Suprapubic skin (tissue), 4 donors: ENCODE data around the gene TOR1AIP2. TPM values are rescaled to one million over a fixed set of nuclear protein-coding genes. Genes with fewer than 3 reads are reported as not detected.

Source experiments
- DNase-seq, 2 donors: peaks; one replicate each; pipeline ENCODE4 v3.0.0-alpha.2; 2019; ENCODE audit warnings: low spot score in 2 of 2
- H3K27ac ChIP-seq: fragments of 200-600 bp; sonication (generic); one replicate; pipeline ENCODE4 v1.5.1; 2019
- H3K27me3 ChIP-seq: fragments of 200-600 bp; sonication (generic); one replicate; pipeline ENCODE4 v1.5.1; 2019
- H3K36me3 ChIP-seq: fragments of 200-600 bp; sonication (generic); one replicate; pipeline ENCODE4 v1.5.1; 2019
- H3K4me1 ChIP-seq: fragments of 200-600 bp; sonication (generic); one replicate; pipeline ENCODE4 v1.5.1; 2019
- H3K4me3 ChIP-seq: fragments of 200-600 bp; sonication (generic); one replicate; pipeline ENCODE4 v1.5.1; 2019; ENCODE audit warnings: mild to moderate bottlenecking
- H3K9me3 ChIP-seq: fragments of 200-600 bp; sonication (generic); one replicate; pipeline ENCODE4 v1.5.1; 2019
- EP300 ChIP-seq: sonication (generic); formaldehyde crosslinking; IDR thresholded peaks from one replicate; pipeline ENCODE4 v1.6.1; 2017; ENCODE audit warnings: antibody characterized with exemption
- POLR2A ChIP-seq, 2 donors: fragments of 450-650 bp; IDR thresholded peaks; one replicate each; pipeline ENCODE4 v1.6.1; 2017; ENCODE audit warnings: antibody characterized with exemption in 2 of 2, mild to moderate bottlenecking in 2 of 2, moderate library complexity in 2 of 2
- POLR2AphosphoS5 ChIP-seq, 3 donors: sonication (generic); formaldehyde crosslinking; IDR thresholded peaks; one replicate each; pipeline ENCODE4 v1.6.1; 2017; ENCODE audit warnings: antibody characterized with exemption in 3 of 3
- WGBS: methylation state at CpG from one replicate; pipeline ENCODE4 v1.1.5; 2018; 5-methylcytosine and 5-hydroxymethylcytosine counted together
- total RNA-seq, 4 donors: library from RNA; depleted of rRNA; stranded (reverse); fragments of >200 nt; gene quantifications; one replicate each; pipeline ENCODE4 v1.1.0, GENCODE V29; 2016
- TF ChIP-seq, protein P1 (sequence below), 2 donors: fragments of 200-600 bp in 1 of 2; fragments of 450-650 bp in 1 of 2; sonication (generic) in 1 of 2; IDR thresholded peaks; one replicate each; pipeline ENCODE4 v1.5.1; 2016 to 2019; ENCODE audit warnings: antibody characterized with exemption in 2 of 2, mild to moderate bottlenecking in 1 of 2, moderate library complexity in 1 of 2

The TOR1AIP2 gene
- total RNA-seq, 4 donors from 2014 or later = 68.0 to 91.5 (median 78.3) TPM

DNA sequence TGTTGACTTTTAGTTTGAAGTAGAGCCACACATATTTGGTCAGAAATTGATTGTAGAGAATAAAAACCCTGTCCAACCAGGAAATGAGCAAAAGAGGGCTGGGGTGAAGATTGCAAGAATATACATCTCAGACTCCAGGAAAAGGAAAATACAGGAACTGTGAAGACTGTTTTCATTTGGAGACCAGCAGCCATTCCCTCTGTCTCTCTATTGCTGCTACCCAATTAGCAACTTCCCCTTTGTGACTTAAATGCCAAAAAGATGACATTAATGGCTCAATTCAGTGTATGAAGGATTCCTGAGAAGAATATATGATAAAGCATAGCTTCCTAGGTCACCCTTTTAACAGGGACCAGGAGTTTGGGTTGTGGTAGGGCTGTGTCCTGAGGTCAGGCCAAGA, 45.4 kb upstream of the TOR1AIP2 start:
- Histone ChIP-seq H3K9me3 (no peaks in the 10 kb centered on the region), H3K36me3 (peaks cover 13% of the 10 kb centered on the region), H3K4me1 (no peaks in the 10 kb centered on the region), H3K27me3 (no peaks in the 10 kb centered on the region), H3K27ac (no peak overlapping the region), H3K4me3 (no peak overlapping the region)
- TF ChIP-seq POLR2AphosphoS5 (IDR thresholded peaks at IDR 0.05) (no peak), POLR2A (IDR thresholded peaks at IDR 0.05) (no peak), EP300 (no peak)
- TF ChIP-seq, protein P1, sequence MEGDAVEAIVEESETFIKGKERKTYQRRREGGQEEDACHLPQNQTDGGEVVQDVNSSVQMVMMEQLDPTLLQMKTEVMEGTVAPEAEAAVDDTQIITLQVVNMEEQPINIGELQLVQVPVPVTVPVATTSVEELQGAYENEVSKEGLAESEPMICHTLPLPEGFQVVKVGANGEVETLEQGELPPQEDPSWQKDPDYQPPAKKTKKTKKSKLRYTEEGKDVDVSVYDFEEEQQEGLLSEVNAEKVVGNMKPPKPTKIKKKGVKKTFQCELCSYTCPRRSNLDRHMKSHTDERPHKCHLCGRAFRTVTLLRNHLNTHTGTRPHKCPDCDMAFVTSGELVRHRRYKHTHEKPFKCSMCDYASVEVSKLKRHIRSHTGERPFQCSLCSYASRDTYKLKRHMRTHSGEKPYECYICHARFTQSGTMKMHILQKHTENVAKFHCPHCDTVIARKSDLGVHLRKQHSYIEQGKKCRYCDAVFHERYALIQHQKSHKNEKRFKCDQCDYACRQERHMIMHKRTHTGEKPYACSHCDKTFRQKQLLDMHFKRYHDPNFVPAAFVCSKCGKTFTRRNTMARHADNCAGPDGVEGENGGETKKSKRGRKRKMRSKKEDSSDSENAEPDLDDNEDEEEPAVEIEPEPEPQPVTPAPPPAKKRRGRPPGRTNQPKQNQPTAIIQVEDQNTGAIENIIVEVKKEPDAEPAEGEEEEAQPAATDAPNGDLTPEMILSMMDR (IDR thresholded peaks at IDR 0.05) = no peak
- DNase-seq = no peak

- no peak for DNase-seq
- 82% methylated on average over 8 of the region's 8 CpGs for WGBS
- no peaks in the 10 kb centered on the region for H3K4me1 ChIP-seq
- no peak overlapping the region for H3K4me3 ChIP-seq
- H3K36me3 ChIP-seq = peaks cover 21% of the 10 kb centered on the region
- H3K9me3 ChIP-seq = no peaks in the 10 kb centered on the region
- no peaks in the 10 kb centered on the region for H3K27me3 ChIP-seq
- TF ChIP-seq POLR2A (IDR thresholded peaks at IDR 0.05) (no peak), POLR2AphosphoS5 (IDR thresholded peaks at IDR 0.05) (no peak), EP300 (no peak)
- TF ChIP-seq, protein P1 (IDR thresholded peaks at IDR 0.05) = no peak
- no peak overlapping the region for H3K27ac ChIP-seq
These were observed 44.6 kb upstream of the TOR1AIP2 start for GRCh38 chr1:179921981-179922872.

GRCh38 chr1:179921472-179921871, 43.9 kb upstream of the TOR1AIP2 start:
- WGBS = 77% methylated on average over 1 of the region's 1 CpG
- no peak for DNase-seq
- TF ChIP-seq POLR2AphosphoS5 (IDR thresholded peaks at IDR 0.05) (no peak), POLR2A (IDR thresholded peaks at IDR 0.05) (no peak), EP300 (no peak)
- TF ChIP-seq, protein P1 (IDR thresholded peaks at IDR 0.05) = no peak
- Histone ChIP-seq H3K4me1 (no peaks in the 10 kb centered on the region), H3K36me3 (peaks cover 28% of the 10 kb centered on the region), H3K4me3 (no peak overlapping the region), H3K9me3 (no peaks in the 10 kb centered on the region), H3K27ac (no peak overlapping the region), H3K27me3 (no peaks in the 10 kb centered on the region)

- no peaks in the 10 kb centered on the region for H3K27me3 ChIP-seq
- DNase-seq = no peak
- H3K27ac ChIP-seq = no peak overlapping the region
- WGBS = 80% methylated on average over 10 of the region's 10 CpGs
- H3K9me3 ChIP-seq = no peaks in the 10 kb centered on the region
- H3K36me3 ChIP-seq = peaks cover 65% of the 10 kb centered on the region
- no peak overlapping the region for H3K4me3 ChIP-seq
- TF ChIP-seq EP300 = no peak
- TF ChIP-seq POLR2A (IDR thresholded peaks at IDR 0.05) = no peak
- TF ChIP-seq, protein P1 (IDR thresholded peaks at IDR 0.05) = no peak
- TF ChIP-seq POLR2AphosphoS5 (IDR thresholded peaks at IDR 0.05) = no peak
- no peaks in the 10 kb centered on the region for H3K4me1 ChIP-seq
These were observed 40.2 kb upstream of the TOR1AIP2 start for GRCh38 chr1:179917601-179918429.

DNA sequence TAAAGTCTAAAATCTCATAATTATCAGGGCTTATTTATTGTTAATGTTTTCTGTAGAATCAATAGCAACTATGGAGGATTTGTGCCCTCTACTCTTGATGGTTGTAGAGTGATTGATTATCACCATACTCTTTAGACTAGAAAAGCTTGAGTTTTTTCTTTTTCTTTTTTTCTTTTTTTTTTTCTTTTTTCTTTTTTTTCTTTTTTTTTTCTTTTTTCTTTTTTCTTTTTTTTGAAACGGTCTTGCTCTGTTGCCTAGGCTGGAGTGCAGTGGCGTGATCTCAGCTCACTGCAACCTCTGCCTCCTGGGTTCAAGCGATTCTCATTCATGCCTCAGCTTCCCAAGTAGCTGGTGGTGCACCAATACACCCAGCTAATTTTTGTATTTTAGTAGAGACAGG, 34.2 kb upstream of the TOR1AIP2 start:
- WGBS = 94% methylated on average over 3 of the region's 3 CpGs
- no peak overlapping the region for H3K4me3 ChIP-seq
- no peak overlapping the region for H3K27ac ChIP-seq
- H3K9me3 ChIP-seq = no peaks in the 10 kb centered on the region
- TF ChIP-seq EP300 = no peak
- TF ChIP-seq POLR2A (IDR thresholded peaks at IDR 0.05) = no peak
- no peak for TF ChIP-seq POLR2AphosphoS5 (IDR thresholded peaks at IDR 0.05)
- TF ChIP-seq, protein P1 (IDR thresholded peaks at IDR 0.05) = no peak
- peaks cover 87% of the 10 kb centered on the region for H3K36me3 ChIP-seq
- H3K27me3 ChIP-seq = no peaks in the 10 kb centered on the region
- H3K4me1 ChIP-seq = no peaks in the 10 kb centered on the region
- DNase-seq = no peak
